Stimulated activated CD4-positive, alpha-beta T cell treated with anti-CD3 and anti-CD28 coated beads, Interleukin-4, amount 100 ng/mL, for 1 hour (primary cell): ENCODE results near the gene LIMCH1.

ENCODE experiments used
- DNase-seq: peaks from one replicate; pipeline ENCODE4 v3.0.0-alpha.2; 2020

The LIMCH1 gene

DNA sequence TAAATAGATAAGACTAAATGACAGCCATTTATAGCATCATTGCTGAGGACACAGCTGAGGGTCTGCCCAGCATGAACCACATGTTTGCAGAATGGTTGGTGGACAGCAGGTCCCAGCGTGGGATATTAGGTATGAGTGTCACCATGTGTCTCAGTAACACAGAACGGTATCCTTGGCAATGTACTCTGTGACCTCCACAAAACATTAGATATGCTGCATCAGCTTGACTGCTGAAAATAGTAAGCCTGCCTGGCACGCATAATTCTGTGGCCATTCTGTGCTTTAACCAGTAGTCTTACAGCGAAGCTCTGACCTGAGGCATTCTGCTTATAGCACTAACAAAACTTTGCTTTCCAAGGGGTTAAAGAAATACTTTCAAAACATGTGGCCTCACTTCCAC lies 32.0 kb downstream of the LIMCH1 start:
- DNase-seq, result no peak

DNA sequence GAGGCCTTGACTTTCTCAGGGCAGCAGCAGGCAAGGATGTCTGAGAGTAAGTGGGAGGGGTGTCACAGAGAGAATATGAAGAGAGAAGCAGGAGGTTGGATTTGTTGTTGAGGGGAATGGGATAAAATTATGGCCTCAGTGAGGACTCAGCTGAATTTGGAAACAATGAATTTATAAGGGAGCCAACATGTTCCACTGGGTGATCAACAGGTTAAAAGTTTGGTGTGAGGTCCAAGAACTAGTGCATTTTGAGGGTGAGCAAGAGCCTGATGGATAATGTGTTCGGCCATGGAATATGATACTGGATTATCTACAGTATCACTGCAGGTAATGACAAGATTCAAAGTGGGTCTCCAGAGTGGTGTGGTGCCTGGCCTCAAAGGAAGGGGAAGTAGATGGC lies 33.5 kb downstream of the LIMCH1 start:
- no peak for DNase-seq

DNA sequence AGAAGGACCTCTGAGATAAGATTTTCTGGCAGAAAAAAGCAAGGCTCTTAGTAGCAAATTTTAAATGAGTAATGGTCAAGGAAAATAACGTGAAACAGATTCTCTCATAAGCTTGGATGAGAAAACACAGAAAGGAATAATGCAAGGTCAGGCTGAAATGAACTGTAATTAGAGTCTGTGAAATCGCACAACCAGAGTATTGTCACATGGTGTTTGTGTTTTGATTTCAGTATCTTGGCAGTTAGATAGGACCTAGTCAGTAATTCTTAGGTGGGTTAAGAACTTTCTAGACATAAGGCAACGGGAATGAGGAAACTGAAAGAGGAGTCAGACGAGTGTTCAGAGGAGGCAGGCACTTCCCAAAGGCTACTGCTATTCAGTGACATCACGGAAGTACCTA lies 34.6 kb downstream of the LIMCH1 start:
- DNase-seq, result no peak

DNA sequence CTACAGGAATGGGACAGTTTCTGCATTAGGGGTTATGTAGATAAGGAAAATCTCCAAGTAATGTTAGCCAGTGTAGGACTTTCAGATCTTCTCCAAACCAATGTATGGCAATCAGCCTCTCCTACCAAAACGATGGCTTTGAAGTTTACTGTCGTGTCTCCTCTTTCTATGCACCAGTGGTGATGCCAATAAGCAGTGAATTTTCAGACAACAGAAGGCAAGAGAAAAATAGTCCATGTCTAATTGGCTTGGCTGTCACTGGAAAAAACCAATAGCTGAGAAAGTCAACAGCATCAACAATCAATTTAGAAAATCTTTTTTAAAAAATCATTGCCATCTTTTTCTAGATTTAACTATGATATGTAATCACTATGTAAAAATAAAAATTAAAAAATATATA lies 35.0 kb downstream of the LIMCH1 start:
- no peak for DNase-seq

DNA sequence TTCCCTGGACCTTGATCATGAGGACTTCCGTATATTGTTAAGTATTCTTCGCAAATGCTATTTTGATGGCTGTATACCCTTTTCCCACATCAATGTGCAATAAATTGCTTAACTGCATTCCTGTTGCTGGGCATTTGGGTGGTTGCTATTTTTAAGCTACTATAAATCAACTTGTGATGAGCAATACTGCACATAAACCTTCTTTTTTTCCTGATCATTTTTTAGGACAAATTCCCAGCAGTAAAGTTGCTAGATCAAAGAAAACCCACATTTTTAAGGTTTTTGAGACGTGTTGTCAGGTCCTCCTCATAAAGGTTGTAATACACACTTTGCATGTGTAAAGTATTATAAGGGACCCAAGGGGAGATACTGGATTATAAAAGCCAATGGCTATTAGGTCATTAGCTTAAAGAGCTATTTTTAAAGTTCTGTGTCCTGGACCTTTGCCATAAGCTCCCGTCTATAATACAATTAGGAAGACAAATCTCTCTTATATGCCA lies 35.6 kb downstream of the LIMCH1 start:
- no peak for DNase-seq

DNA sequence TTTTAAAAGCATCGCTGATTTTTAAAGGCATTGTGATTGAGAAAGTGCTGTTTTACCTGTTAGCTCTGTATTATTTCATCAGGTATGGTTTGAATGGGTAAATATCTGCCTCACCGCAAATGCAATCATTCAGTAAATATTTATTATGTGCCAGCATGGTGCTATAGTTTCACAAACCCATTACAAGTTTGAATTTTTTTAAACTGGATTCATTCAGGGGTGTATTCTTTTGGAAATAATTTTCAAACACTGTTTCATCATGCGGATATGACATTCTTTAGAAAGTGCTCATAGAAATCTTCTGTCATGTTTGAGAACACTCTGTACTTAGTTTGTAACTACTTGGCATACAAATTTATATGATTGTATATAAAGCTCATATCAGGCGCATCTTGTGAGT lies 37.2 kb downstream of the LIMCH1 start:
- DNase-seq, result no peak

DNA sequence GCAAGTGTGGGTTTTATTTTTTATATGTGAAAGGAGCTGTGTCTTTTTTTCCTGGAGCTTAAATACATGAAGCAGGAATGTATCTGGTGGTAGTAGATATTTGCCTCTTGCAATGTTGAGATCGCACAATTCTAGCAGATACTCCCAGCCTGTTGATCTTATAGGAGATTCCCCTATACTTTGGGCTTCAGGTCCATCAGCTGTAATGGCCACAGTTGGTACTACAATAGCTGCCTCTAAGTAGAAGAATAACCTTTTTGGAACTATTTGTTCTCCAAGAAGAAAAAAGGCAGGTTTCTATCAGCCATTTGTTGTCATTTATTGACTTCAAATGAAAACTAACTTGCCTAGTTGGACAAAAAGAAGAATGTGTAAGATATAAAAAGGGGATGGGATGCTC lies 37.7 kb downstream of the LIMCH1 start:
- no peak for DNase-seq

DNA sequence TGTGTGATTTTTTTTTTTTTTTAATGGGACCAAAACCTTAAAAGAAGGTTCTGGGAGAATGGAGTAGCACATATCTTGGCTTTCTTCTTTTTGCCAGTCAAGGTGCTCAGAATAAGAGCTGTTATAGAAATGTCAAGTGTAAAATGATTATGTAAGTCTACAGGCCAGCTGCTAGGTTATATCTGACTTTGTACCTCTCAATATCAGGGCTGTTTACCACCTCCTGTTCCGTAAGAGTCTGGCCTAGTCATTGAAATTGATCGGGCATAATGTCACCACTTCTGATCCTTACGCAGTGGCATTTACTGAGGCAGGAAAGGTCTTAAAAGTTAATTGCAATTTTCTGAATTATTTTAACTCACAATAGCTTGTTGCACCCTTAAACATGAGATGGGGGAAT lies 41.1 kb downstream of the LIMCH1 start:
- DNase-seq, result no peak

DNA sequence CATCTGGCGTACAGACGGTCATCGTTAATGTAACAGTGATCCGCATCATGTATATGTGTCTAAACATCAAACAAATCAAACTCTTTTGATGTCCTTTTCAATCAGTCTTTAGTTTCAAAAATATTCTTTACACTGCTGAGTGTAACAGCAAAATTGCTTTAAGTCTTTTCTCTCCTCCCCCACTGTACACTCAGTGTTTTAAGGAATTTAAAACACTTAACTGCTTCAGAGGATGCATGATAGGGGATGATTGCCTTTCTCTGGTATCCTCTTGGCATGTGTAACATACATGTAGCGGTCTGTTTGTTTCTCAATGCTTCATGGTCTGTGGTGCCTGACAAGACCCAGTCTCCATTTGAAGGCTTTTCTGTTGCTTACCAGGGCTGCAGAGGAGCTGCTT lies 41.6 kb downstream of the LIMCH1 start:
- DNase-seq, result no peak

DNA sequence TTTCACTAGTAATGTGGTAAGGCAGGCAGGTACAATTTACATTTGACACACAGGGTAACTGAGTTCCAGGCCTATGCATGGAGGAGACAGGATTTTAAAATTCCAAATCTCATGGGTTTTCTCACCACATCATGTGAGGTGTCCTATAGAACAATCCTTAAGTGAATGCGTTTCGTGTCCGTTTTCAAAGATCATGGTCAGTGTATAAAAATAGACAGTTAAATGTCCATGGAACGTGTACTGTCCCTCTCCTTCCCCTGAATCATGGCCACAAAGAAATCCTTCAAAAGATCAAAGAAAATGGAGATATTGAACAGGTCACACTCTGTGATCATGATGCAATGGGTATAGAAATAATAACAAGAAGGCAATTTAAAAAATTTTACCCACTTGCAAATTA lies 42.0 kb downstream of the LIMCH1 start:
- DNase-seq, result no peak

DNA sequence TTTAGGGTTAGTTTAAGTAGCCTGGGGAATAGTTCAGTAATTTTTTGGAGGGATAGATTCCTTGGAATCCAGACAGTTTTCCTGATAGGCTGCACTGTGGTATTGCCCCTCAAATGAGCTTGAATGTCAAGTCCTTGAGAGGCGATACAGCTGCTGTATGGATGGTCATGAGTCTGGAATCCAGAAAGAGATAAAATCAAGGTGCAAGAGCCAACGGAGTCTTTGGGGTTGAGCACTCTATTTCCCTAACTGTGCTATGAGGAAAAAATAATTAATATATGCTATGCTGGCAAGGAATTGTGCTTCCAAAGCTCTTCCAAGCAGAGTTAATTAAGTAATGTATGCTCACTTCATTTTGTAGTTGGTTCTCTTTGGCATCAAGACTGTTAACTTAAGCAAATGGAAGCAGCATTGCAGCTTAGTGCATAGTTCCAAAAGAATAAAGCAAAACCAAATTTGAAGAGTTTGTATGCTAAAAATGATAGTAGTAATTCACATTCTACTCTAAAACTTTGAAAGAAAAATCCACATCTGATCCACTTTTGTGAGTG lies 48.8 kb downstream of the LIMCH1 start:
- DNase-seq, result no peak

DNA sequence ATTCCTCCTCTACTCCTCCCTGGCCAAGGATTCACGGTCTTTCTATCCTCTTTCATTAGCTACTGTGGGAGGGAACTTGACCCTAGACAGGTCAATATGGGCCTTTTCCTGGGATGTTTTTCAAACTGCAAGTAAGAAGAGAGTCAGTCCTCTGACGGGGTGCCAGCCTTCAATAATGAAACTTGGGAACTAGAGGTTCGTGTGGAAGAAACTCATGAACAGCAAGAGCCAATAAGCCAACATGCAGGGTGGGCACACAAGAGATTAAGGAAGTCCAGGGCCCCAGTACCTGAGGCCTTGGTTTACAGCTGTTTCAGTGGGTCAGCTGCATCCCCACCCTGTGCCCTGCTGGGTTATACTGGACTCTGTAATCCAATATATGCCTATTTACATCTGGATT lies 49.3 kb downstream of the LIMCH1 start:
- no peak for DNase-seq

DNA sequence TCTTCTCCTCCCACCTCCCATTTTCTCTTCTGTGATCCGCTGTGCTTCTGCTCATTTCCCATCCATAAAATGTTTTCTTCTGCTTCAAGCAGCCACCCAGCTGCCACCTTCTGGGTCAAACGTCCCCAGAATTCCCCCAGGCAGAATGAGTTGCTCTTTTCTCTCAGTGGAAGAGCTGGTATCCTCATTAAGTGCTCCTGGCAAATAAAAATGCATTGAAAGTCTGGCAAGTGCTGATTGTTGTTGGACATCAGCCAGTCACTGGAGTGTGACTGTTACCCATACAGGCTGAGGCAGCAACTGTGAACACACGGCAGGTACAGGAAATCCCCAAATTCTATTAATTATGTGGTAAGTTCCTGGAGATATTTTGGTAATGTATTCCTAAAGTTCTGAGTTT lies 52.6 kb downstream of the LIMCH1 start:
- DNase-seq, result no peak

DNA sequence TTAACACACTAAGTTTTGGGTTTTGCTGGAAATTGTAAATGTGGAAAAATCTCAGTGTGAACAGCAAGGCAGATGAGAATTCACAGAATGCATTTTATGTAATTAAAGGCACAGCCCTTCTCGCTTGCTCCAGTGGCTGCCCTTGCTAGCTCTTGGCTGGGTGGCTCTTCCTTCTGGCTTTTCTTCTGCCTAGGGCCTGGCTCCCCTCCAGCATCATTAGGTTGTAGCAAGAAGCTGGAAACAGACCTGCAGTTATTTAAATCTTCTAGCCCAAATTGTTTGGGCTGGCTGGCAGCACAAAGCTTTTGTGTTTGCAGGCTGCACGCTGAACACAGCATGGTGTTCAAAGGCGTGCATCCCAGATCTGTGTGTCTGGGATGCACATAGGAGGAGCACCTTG lies 56.5 kb downstream of the LIMCH1 start:
- no peak for DNase-seq

DNA sequence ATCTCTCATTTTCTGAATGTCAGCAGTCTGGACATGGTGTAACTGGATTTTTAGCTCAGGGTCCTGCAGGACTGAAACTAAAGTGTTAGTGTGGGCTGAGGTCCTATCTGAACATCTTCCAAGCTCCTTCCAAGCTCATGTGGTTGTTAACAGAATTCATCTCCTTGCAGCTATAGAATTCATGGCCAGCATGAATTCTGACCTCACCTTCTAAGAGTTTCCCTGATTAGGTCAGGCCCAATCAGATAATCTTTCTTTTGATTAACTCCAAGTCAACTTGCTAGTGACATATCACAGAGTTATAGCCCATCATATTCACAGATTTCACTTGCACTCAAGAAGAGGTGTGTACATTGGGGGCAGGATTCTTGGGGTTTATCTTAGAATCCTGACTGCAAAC lies 59.5 kb downstream of the LIMCH1 start:
- DNase-seq, result no peak

DNA sequence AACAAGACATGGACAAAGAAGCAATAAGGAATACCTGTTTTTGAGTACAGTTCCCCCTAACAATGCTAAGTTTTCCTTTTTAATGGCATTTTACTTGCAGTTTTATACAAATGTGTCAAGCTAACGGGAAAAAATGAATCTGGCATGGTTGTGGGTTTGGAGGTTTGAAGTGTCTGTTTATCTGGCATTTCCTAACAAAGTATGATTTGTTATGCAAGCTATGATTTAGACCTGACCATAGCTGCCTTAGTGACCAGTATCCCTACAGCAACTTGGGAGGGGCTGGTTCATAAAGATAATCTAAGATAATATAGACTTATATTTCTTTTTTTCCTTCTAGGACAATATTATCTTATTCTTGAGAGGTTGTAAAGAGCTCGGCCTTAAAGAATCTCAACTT lies 60.6 kb downstream of the LIMCH1 start:
- no peak for DNase-seq

DNA sequence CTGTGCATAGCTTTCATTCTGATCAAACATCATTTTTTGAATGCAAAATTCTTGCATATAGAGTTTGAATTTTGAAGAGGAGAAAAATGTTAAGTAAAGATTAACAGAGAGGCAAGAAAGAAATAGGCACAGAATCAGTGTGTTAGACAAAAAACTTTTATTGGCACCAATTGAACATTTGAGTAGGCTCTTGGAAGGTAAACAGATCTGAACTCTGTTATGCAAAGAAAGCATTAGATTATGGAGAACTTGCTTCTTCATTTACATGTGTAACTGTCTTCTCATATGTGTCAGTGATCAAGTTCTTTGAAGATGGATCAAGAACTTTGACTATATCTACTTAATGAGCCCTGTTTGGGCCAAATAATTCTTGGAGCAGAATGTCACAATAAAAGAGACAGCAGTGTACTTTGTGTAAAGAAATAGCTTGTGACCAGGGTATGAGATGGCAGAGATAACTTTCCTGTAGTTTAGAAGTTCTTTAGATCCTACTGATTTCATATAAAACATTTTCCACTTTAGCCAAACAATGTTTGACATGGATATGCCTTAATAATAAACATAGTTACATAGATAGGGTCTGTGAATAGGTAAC lies 61.3 kb downstream of the LIMCH1 start:
- DNase-seq, result no peak

DNA sequence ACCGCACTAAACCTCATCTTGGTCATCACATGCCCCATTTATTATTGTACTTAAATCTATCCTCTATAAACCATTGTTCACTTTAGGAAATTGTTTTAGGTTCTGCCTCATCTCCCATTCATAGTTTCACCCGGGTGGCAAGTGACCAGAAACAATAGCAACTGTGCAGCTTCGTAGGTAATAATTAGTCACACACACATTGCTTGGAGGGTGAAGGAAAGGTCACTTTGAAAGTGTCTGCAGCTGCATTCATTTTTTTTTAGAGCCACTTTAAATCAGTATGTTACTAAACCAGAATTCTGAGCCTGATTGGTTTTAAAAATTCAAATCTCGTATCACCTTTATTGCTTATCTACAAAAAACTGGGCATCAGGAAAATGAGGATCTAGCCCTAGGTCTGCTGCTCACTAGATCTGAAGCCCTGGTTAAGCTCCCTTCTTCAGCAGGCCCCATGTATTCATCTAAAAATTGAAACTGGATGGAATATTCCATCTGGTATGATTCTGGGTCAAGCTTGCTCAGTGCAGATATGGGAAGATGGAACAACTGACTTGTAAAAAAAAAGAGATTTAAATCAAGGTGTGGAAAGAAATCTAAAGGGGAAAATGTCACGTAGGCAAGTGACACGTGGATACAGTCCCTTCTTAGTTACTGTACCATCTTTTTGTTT lies 62.4 kb downstream of the LIMCH1 start:
- DNase-seq, result no peak

DNA sequence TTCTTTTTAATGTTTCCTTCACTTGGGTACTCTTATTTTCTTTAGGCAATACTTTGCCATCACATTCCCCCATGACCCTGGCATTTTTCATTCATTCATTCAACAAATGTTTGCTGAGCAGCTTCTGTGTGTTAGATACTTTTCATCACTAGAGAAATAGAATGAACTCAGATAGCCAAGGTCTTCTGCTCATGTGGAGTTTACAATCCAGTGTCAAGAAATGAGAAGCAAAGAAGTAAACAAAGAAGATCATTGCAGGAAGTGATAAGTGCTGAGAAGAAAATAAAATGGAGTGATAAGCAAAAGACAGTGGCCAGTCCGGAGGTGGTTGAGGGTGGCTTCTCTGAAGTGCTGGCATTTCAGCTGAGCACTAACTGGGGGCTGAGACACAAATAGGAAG lies 63.1 kb downstream of the LIMCH1 start:
- DNase-seq, result no peak

DNA sequence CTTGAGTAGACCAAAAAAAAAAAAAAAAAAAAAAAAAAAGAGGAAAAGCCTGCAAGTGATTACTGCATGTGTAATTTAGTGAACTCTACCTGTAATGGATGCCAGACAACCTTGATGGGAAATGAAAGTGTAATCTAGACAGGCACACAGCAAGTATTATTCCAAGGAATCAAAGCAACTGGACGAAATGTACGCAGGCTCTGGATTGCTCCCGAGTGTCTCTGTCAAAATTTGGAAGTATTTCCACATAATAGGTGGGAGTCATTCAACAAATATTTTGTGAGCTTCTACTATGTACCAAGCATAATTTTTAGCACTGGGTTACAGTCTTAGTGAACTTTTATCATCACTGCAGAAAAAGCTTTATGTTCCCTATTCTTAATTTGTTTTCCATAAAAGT lies 64.2 kb downstream of the LIMCH1 start:
- DNase-seq, result no peak

DNA sequence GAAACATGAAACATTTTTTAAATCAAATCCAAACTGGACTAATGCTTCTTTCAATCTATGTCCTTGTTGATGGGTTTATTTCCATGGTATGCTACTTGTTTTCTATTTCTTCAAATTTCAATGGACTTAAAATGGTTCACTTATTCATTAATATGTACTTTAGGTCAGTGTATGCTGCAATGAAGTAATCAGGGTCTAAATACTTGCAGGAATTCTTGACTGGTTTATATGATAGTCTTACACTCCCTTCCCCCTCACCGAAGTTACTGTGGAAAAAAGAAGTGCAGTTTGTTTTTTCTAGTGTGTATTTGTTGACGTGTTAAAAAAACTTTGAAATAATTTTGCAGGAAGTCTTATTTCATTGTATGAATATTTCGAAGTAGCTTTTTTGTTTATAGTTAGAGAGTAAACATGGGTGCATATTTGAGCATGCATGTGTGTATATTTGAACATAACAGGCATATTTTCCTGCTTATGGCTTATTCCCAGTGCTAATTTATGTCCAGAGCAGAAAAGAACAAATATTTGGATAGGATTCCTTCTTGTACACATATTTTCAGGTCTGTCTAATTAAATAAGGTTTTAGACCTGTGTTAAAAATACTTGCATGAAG lies 65.0 kb downstream of the LIMCH1 start:
- DNase-seq, result no peak

DNA sequence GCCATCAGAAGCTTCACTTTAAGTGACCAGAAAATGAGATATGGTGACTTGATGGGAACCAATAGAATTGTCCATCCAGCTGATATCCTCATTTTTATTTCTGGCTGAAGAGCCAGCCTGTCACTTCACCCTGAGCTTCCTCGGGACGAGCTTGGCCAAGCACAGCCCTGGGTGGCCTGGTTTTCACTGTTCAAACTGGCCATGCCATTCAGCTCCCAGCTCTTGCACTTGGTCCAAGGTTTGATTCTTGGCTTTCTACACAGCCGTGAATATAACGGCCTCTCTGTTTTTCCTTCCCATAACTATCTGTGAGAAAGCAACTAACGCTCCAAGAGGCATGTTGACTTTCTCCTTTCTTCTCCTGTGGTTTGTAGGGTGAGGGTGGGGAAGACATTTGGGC lies 71.9 kb downstream of the LIMCH1 start:
- DNase-seq, result no peak

DNA sequence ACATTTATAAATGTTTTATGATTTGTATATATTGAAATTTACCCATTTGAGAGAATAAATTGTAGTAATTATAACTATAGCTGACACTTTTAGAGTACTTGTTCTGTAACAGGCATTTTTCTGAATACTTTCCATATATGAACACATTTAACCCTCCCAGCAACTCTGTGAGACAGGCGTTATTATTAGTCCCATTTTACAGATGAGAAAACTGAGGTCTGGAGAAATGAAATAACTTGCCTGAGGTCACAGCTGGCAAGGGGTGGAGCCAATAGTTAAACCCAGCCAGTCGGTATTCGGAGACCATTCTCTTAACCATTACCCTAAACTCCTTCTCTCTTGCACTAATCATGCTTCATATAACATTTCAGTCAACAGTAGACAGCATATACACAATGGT lies 72.5 kb downstream of the LIMCH1 start:
- DNase-seq, result no peak

DNA sequence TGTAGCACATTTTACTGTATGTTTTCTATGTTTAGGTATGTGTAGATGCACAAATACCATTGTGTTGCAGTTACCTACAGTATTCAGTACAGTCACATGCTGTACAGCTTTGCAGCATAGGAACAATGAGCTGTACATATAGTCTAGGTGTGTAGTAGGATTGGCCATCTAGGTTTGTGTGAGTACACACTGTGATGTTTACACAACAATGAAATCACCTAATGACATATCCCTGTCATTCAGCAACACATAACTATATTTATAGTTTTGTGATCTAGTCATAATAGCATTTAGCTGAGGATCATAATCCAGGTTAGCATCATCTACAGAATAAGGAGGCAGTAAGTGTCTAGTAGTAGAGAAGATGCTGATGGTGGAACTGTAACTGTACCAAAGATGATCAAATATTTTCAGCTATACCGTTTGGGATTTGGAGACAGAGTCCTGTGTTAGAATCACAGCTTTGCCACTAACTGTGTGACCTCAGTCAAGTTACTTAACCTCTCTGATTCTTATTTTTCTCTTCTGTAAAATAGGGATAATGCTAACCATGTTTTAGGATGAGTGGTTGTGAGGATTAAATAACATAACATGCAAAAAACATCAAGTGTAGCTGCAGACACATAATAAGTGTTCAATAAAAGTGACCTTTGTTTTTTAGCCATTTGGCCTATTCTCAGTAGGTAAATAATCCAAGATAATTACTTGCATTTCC lies 73.3 kb downstream of the LIMCH1 start:
- DNase-seq, result no peak
